GM23248 (cell line): Measurements from ENCODE around the gene SRPX. TPM values are rescaled to one million over a fixed set of nuclear protein-coding genes. Genes with fewer than 3 reads are reported as not detected.

Experiments
- DNase-seq: peaks from one replicate; pipeline ENCODE4 v3.0.0-alpha.2; 2015
- H2AFZ ChIP-seq: fragments of 200-600 bp; sonication (generic); 2 replicates; pipeline ENCODE4 v1.6.1; 2016; ENCODE audit warnings: antibody characterized with exemption
- H3F3A ChIP-seq: fragments of 200-600 bp; sonication (generic); 2 replicates; pipeline ENCODE4 v1.6.1; 2016; ENCODE audit warnings: mild to moderate bottlenecking, antibody characterized with exemption, mixed run types; ENCODE audit not compliant: insufficient read depth
- H3K27ac ChIP-seq: fragments of 200-600 bp; sonication (generic); 2 replicates; pipeline ENCODE4 v1.5.1; 2016; ENCODE audit warnings: mild to moderate bottlenecking
- H3K27me3 ChIP-seq: fragments of 200-600 bp; sonication (generic); replicated peaks from 2 replicates; pipeline ENCODE4 v1.6.1; 2016; ENCODE audit warnings: mild to moderate bottlenecking; ENCODE audit not compliant: insufficient read depth
- H3K36me3 ChIP-seq: fragments of 200-600 bp; sonication (generic); 2 replicates; pipeline ENCODE4 v1.6.1; 2016; ENCODE audit warnings: low read depth, mild to moderate bottlenecking
- H3K4me1 ChIP-seq: fragments of 200-600 bp; sonication (generic); 2 replicates; pipeline ENCODE4 v1.6.1; 2016; ENCODE audit warnings: mild to moderate bottlenecking; ENCODE audit not compliant: insufficient read depth
- H3K4me2 ChIP-seq: fragments of 200-600 bp; sonication (generic); one replicate; pipeline ENCODE4 v1.6.1; 2016; ENCODE audit warnings: mild to moderate bottlenecking; ENCODE audit not compliant: unreplicated experiment
- H3K4me3 ChIP-seq: fragments of 200-600 bp; sonication (generic); 2 replicates; pipeline ENCODE4 v1.5.1; 2016; ENCODE audit warnings: mild to moderate bottlenecking
- H3K79me2 ChIP-seq: fragments of 200-600 bp; sonication (generic); 2 replicates; pipeline ENCODE4 v1.6.1; 2016; ENCODE audit warnings: mild to moderate bottlenecking; ENCODE audit not compliant: insufficient read depth
- H3K9ac ChIP-seq: fragments of 200-600 bp; sonication (generic); 2 replicates; pipeline ENCODE4 v1.6.1; 2016; ENCODE audit warnings: mild to moderate bottlenecking
- H3K9me2 ChIP-seq: fragments of 200-600 bp; sonication (generic); 2 replicates; pipeline ENCODE4 v1.6.1; 2016; ENCODE audit warnings: mixed run types, mild to moderate bottlenecking, moderate library complexity; ENCODE audit not compliant: insufficient read depth
- H3K9me3 ChIP-seq: fragments of 200-600 bp; sonication (generic); one replicate; pipeline ENCODE4 v1.6.1; 2017; ENCODE audit warnings: low read depth
- H4K20me1 ChIP-seq: fragments of 200-600 bp; sonication (generic); 2 replicates; pipeline ENCODE4 v1.6.0; 2016; ENCODE audit not compliant: insufficient read depth
- EZH2 ChIP-seq: fragments of 200-600 bp; sonication (generic); IDR thresholded peaks from 2 replicates; pipeline ENCODE4 v1.6.1; 2018; ENCODE audit warnings: antibody characterized with exemption, mild to moderate bottlenecking; ENCODE audit not compliant: insufficient read depth, poor library complexity, severe bottlenecking
- EZH2phosphoT487 ChIP-seq: fragments of 200-600 bp; sonication (generic); IDR thresholded peaks from 2 replicates; pipeline ENCODE4 v1.6.1; 2018; ENCODE audit warnings: antibody characterized with exemption, moderate library complexity, mild to moderate bottlenecking, low read depth; ENCODE audit not compliant: insufficient read depth
- WGBS, 2 experiments: methylation state at CpG; one replicate each; pipeline ENCODE4 v1.1.6; 2015 to 2017; ENCODE audit warnings: low lambda C conversion rate in 2 of 2, low coverage in 1 of 2; ENCODE audit errors: missing lambda C conversion rate in 2 of 2; 5-methylcytosine and 5-hydroxymethylcytosine counted together
- in situ Hi-C: fragments of 300-500 bp; cut with MboI; formaldehyde crosslinking; loops from 2 replicates; pipeline ENCODE4 v1.15.0; 2020
- polyA plus RNA-seq: library from polyadenylated mRNA; unstranded; fragments of >200 nt; fragmentation: Nextera tagmentation; extraction: Ambion mirVana; gene quantifications from 2 replicates; pipeline ENCODE4 v1.2.1, GENCODE V29; 2016
- total RNA-seq: library from RNA; depleted of rRNA; stranded (reverse); fragments of >200 nt; shearing (Covaris generic); gene quantifications from 2 replicates; pipeline ENCODE4 v1.2.3, GENCODE V29; 2014

Gene SRPX
- total and polyA plus RNA-seq, 2 experiments from 2014 or later: 75.7 to 82.2 TPM

DNA sequence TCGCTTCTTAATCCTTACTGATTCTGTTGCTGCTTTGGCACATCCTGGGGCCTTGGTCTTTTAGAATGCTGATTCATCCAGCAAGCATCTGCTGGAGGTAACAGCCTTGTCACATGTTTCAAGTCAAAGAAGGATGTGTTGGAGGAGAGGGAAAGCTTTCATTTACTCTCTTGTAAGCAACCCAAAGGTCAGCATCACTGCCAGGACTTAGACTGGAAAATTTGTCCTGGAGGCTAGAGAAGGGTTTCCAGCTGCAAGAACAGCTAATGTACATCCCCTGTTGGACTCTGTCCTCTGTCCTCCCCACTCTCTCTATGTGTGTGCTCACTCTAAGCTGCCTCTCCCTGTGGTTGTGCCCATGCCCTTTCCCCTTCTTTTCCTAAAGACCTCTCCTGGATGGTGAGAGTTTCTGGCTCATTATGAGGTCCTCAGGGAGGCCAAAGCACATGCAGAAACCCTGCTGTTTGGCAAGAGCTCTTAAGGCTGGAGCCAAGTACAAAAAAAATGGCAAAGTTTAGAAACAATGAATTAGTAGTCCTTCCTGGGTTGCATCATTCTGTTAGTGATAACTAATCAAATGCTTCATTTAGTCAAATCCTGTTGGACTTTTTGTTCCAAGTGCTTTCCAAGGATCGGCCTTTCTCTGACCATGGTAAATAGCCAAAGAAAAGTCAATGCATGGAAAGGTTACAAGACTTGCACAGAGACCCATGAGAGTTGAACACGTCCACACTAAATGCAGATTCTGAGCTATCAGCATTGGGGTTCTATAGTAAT lies 13.4 kb upstream of the SRPX start:
- Histone ChIP-seq H4K20me1 (no peaks in the 10 kb centered on the region), H3F3A (peaks cover 30% of the 10 kb centered on the region), H2AFZ (no peak overlapping the region), H3K4me2 (peak overlapping the region; percentile 43), H3K27me3 (no peaks in the 10 kb centered on the region), H3K4me3 (no peak overlapping the region), H3K79me2 (no peaks in the 10 kb centered on the region), H3K4me1 (peaks cover 31% of the 10 kb centered on the region), H3K9ac (no peak overlapping the region), H3K9me2 (no peaks in the 10 kb centered on the region), H3K27ac (peak overlapping the region; percentile 70), H3K36me3 (no peaks in the 10 kb centered on the region), H3K9me3 (no peaks in the 10 kb centered on the region)
- TF ChIP-seq EZH2phosphoT487 (no peak), EZH2 (no peak)
- WGBS, 2 experiments: 15 to 19% methylated on average over 3 of the region's 3 CpGs
- DNase-seq: peak; percentile 73
- in situ Hi-C loops: no loop called here

DNA sequence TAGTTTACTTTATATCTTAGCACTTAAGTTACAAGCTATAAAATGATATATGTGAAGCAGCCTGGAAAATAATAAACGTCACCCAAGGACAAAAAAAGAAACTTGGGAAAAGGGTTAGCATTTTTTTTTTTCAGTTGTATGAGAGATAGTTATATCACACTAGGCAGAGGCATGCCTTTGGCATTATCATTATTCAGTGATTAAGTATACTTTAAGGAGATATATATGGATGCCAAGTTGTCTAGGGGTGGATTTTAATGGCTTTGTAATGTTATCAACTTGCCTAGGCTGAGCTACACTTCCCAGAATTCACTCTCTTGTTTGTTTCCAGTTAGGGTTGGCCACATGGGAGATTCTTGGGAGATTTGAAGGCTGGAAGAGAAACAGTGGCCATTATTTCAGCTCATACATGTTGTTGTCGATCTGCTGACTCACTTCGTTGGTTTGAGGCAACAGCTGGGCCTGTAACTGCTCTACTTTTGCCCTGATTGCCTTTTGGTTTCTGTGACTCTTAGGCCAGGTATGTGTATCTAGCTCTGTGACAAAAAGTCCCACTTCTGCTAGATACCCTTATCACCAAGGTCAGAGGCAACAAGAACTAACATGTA lies 11.5 kb upstream of the SRPX start:
- no peak for TF ChIP-seq EZH2phosphoT487
- TF ChIP-seq EZH2: no peak
- Histone ChIP-seq H3F3A (peaks cover 30% of the 10 kb centered on the region), H3K4me1 (peaks cover 31% of the 10 kb centered on the region), H3K27ac (peak overlapping the region; percentile 55), H3K27me3 (no peaks in the 10 kb centered on the region), H3K9me2 (no peaks in the 10 kb centered on the region), H3K9ac (no peak overlapping the region), H3K36me3 (no peaks in the 10 kb centered on the region), H3K4me3 (no peak overlapping the region), H4K20me1 (no peaks in the 10 kb centered on the region), H3K79me2 (no peaks in the 10 kb centered on the region), H3K4me2 (no peak overlapping the region), H3K9me3 (no peaks in the 10 kb centered on the region), H2AFZ (peak overlapping the region; percentile 41; the same call in 1 of the 2 replicates)
- in situ Hi-C loops: no loop called here
- DNase-seq: peak; percentile 69
- WGBS, 2 experiments: 24% methylated on average over 3 of the region's 3 CpGs

DNA sequence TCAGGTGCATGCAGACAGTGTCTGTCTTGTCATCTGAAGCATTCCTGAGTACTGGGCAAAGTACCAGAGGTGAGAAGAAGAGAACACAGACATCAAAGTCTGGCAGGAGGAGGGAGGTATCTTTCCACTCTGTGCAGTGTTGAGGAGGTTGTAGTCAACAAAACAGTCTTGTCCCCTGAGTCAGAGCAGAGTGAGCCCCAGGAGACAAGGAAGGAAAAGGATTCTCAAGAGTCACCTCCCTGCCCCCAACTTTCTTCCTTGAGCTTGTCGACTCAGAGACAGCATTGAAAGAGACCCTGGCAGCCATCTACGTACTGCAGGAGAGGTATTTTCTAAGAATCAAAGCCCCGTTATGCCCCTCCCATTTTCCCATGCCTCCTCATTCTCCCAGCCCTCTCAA lies 4.4 kb upstream of the SRPX start:
- Histone ChIP-seq H3K4me3 (no peak overlapping the region), H3K9me3 (no peaks in the 10 kb centered on the region), H3K79me2 (no peaks in the 10 kb centered on the region), H4K20me1 (no peaks in the 10 kb centered on the region), H3K4me1 (0 out of 2 replicates have a peak, but pooled peaks cover 9% of the 10 kb centered on the region), H3K27me3 (no peaks in the 10 kb centered on the region), H3K36me3 (no peaks in the 10 kb centered on the region), H3K4me2 (peak overlapping the region; percentile 35), H3K27ac (no peak overlapping the region), H2AFZ (peak overlapping the region; percentile 48; the same call in 1 of the 2 replicates), H3K9ac (no peak overlapping the region), H3K9me2 (no peaks in the 10 kb centered on the region), H3F3A (no peaks in the 10 kb centered on the region)
- peak; percentile 57 for DNase-seq
- 28 to 40% methylated on average over 3 of the region's 3 CpGs for WGBS, 2 experiments
- TF ChIP-seq EZH2phosphoT487: no peak
- TF ChIP-seq EZH2: no peak
- in situ Hi-C loops: no loop called here

DNA sequence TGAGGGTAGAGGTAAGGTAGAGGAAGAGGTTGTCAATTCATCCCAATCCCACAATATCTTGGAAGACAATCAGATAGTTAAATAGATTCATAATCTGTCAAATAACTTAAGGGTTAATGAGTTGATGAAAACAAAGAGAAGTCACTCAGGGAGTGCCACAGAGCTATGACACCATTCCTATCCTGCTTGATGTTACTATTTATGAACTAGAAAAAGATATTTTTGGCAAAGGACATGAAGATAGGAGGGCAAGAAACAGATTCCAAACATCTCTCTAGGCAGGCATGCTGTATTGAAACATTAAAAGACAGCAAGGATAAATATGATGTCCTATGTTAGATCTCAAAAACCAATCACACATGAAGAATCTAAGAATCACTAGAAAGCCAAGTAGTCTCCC lies 3.5 kb upstream of the SRPX start:
- no peaks in the 10 kb centered on the region for H3K27me3 ChIP-seq
- H3K9ac ChIP-seq: no peak overlapping the region
- H3F3A ChIP-seq: no peaks in the 10 kb centered on the region
- H3K4me3 ChIP-seq: no peak overlapping the region
- H3K9me3 ChIP-seq: no peaks in the 10 kb centered on the region
- no peaks in the 10 kb centered on the region for H3K9me2 ChIP-seq
- no peak overlapping the region for H3K4me2 ChIP-seq
- H3K4me1 ChIP-seq: 0 out of 2 replicates have a peak, but pooled peaks cover 9% of the 10 kb centered on the region
- H2AFZ ChIP-seq: no peak overlapping the region
- no peaks in the 10 kb centered on the region for H4K20me1 ChIP-seq
- H3K36me3 ChIP-seq: no peaks in the 10 kb centered on the region
- TF ChIP-seq EZH2 (no peak), EZH2phosphoT487 (no peak)
- DNase-seq: no peak
- in situ Hi-C loops: no loop called here
- no peak overlapping the region for H3K27ac ChIP-seq
- peaks cover 2% of the 10 kb centered on the region; the same call in 1 of the 2 replicates for H3K79me2 ChIP-seq
